GM12892 (cell line): ENCODE results near the gene KBTBD13.

ENCODE experiments used
- POLR2A ChIP-seq: IDR thresholded peaks from 2 replicates; pipeline ENCODE4 v1.6.1; 2011; ENCODE audit warnings: low read depth, low read length, control low read depth
- POLR2AphosphoS5 ChIP-seq: IDR thresholded peaks from 2 replicates; pipeline ENCODE4 v1.6.1; 2011; ENCODE audit warnings: low read depth, low read length, control low read depth
- TAF1 ChIP-seq: IDR thresholded peaks from 2 replicates; pipeline ENCODE4 v1.6.1; 2011; ENCODE audit warnings: low read depth, mild to moderate bottlenecking, control low read depth, low read length, borderline replicate concordance

GRCh38 chr15:65091946-65092770, 15.6 kb downstream of the KBTBD13 start:
- TF ChIP-seq POLR2A: no peak
- no peak for TF ChIP-seq TAF1
- TF ChIP-seq POLR2AphosphoS5: no peak
